Spinal cord (tissue), 10 donors: ENCODE measurements around the gene PTPN14. TPM values are rescaled to one million over a fixed set of nuclear protein-coding genes. Genes with fewer than 3 reads are reported as not detected.

ENCODE experiments used
- DNase-seq, 6 donors: peaks; one replicate each; pipeline versions ENCODE4 v3.0.0 to v3.0.0-alpha.2; 2013 to 2015; ENCODE audit warnings: low spot score in 6 of 6, low read depth in 4 of 6
- H3K27ac ChIP-seq: one replicate; pipeline ENCODE4 v1.5.1; 2013; ENCODE audit warnings: low read depth, low read length, control low read depth
- H3K27me3 ChIP-seq: one replicate; pipeline ENCODE4 v1.6.1; 2013; ENCODE audit warnings: low read length; ENCODE audit not compliant: control insufficient read depth, insufficient read depth
- H3K36me3 ChIP-seq: one replicate; pipeline ENCODE4 v1.6.1; 2013; ENCODE audit warnings: low read length; ENCODE audit not compliant: control insufficient read depth, insufficient read depth
- H3K4me1 ChIP-seq: one replicate; pipeline ENCODE4 v1.6.1; 2013; ENCODE audit warnings: low read length; ENCODE audit not compliant: control insufficient read depth, insufficient read depth
- H3K4me3 ChIP-seq: one replicate; pipeline ENCODE4 v1.5.1; 2013; ENCODE audit warnings: low read depth, low read length, control low read depth
- H3K9me3 ChIP-seq: one replicate; pipeline ENCODE4 v1.6.1; 2013; ENCODE audit warnings: low read length; ENCODE audit not compliant: control insufficient read depth, insufficient read depth
- WGBS: methylation state at CpG from one replicate; pipeline ENCODE4 v1.1.5; 2013; ENCODE audit warnings: missing lambda C conversion rate; ENCODE audit not compliant: insufficient coverage; 5-methylcytosine and 5-hydroxymethylcytosine counted together
- polyA plus RNA-seq, 2 donors: library from polyadenylated mRNA; unstranded; fragments of 120-200 nt; gene quantifications; one replicate each; pipeline ENCODE4 v1.2.1, GENCODE V29; 2013; ENCODE audit not compliant: insufficient read length in 2 of 2
- total RNA-seq, 2 donors: library from RNA; depleted of rRNA in 1 of 2; stranded (reverse); fragments of 120-200 nt in 1 of 2; fragments of >200 nt in 1 of 2; gene quantifications; one replicate each; pipeline versions ENCODE4 v1.2.3 to v1.2.4, GENCODE V29; 2013 to 2014
- donor health status: healthy.

PTPN14 gene
- total and polyA plus RNA-seq, 4 donors = 9.0 to 18.3 (median 13.3) TPM

- Histone ChIP-seq H3K9me3 (no peaks in the 10 kb centered on the region), H3K4me3 (no peak overlapping the region), H3K27ac (no peak overlapping the region), H3K27me3 (no peaks in the 10 kb centered on the region), H3K4me1 (peaks cover 6% of the 10 kb centered on the region), H3K36me3 (no peaks in the 10 kb centered on the region)
- WGBS = no CpG with 5 or more reads among the region's 2 CpGs
- no peak for DNase-seq
Measured at GRCh38 chr1:214462882-214463281, 88.5 kb downstream of the PTPN14 start.

GRCh38 chr1:214461305-214461704 lies 90.1 kb downstream of the PTPN14 start:
- no CpG with 5 or more reads among the region's 4 CpGs for WGBS
- H3K27ac ChIP-seq = no peak overlapping the region
- H3K9me3 ChIP-seq = no peaks in the 10 kb centered on the region
- H3K4me3 ChIP-seq = no peak overlapping the region
- no peak for DNase-seq
- peaks cover 6% of the 10 kb centered on the region for H3K4me1 ChIP-seq
- no peaks in the 10 kb centered on the region for H3K36me3 ChIP-seq
- H3K27me3 ChIP-seq = no peaks in the 10 kb centered on the region

GRCh38 chr1:214460304-214460916 lies 91.0 kb downstream of the PTPN14 start:
- 72% methylated on average over 2 of the region's 2 CpGs for WGBS
- Histone ChIP-seq H3K9me3 (no peaks in the 10 kb centered on the region), H3K36me3 (no peaks in the 10 kb centered on the region), H3K4me1 (peaks cover 6% of the 10 kb centered on the region), H3K27ac (no peak overlapping the region), H3K27me3 (no peaks in the 10 kb centered on the region), H3K4me3 (no peak overlapping the region)
- DNase-seq = no peak

- H3K9me3 ChIP-seq = no peaks in the 10 kb centered on the region
- H3K4me1 ChIP-seq = peaks cover 6% of the 10 kb centered on the region
- no peak overlapping the region for H3K4me3 ChIP-seq
- no peak for DNase-seq
- H3K27me3 ChIP-seq = no peaks in the 10 kb centered on the region
- H3K27ac ChIP-seq = no peak overlapping the region
- no peaks in the 10 kb centered on the region for H3K36me3 ChIP-seq
- no CpG with 5 or more reads among the region's 3 CpGs for WGBS
Measured at GRCh38 chr1:214459895-214460294, 91.5 kb downstream of the PTPN14 start.

GRCh38 chr1:214458541-214458940 lies 92.9 kb downstream of the PTPN14 start:
- WGBS = 71% methylated on average over 1 of the region's 1 CpG
- H3K4me1 ChIP-seq = no peaks in the 10 kb centered on the region

GRCh38 chr1:214455971-214456867 lies 95.2 kb downstream of the PTPN14 start:
- WGBS = 74% methylated on average over 4 of the region's 6 CpGs
- no peaks in the 10 kb centered on the region for H3K27me3 ChIP-seq
- no peaks in the 10 kb centered on the region for H3K36me3 ChIP-seq
- no peak overlapping the region for H3K4me3 ChIP-seq
- no peaks in the 10 kb centered on the region for H3K4me1 ChIP-seq
- no peak overlapping the region for H3K27ac ChIP-seq
- no peak for DNase-seq
- H3K9me3 ChIP-seq = no peaks in the 10 kb centered on the region

More at GRCh38 chr1:214458541-214458940, 92.9 kb downstream of the PTPN14 start:
- no peaks in the 10 kb centered on the region for H3K27me3 ChIP-seq
- H3K4me3 ChIP-seq = no peak overlapping the region
- H3K9me3 ChIP-seq = no peaks in the 10 kb centered on the region
- H3K27ac ChIP-seq = no peak overlapping the region
- no peaks in the 10 kb centered on the region for H3K36me3 ChIP-seq
- DNase-seq = no peak

- no CpG with 5 or more reads among the region's 3 CpGs for WGBS
- H3K27ac ChIP-seq = no peak overlapping the region
Measured at GRCh38 chr1:214455479-214455878, 95.9 kb downstream of the PTPN14 start.

GRCh38 chr1:214454569-214455396 lies 96.6 kb downstream of the PTPN14 start:
- DNase-seq = no peak
- WGBS = 48% methylated on average over 2 of the region's 3 CpGs
- Histone ChIP-seq H3K27me3 (no peaks in the 10 kb centered on the region), H3K27ac (no peak overlapping the region), H3K4me3 (no peak overlapping the region), H3K4me1 (no peaks in the 10 kb centered on the region), H3K36me3 (no peaks in the 10 kb centered on the region), H3K9me3 (no peaks in the 10 kb centered on the region)

More at GRCh38 chr1:214455479-214455878, 95.9 kb downstream of the PTPN14 start:
- H3K27me3 ChIP-seq = no peaks in the 10 kb centered on the region
- no peaks in the 10 kb centered on the region for H3K9me3 ChIP-seq
- no peaks in the 10 kb centered on the region for H3K36me3 ChIP-seq
- DNase-seq = no peak
- no peak overlapping the region for H3K4me3 ChIP-seq
- H3K4me1 ChIP-seq = no peaks in the 10 kb centered on the region

GRCh38 chr1:214453109-214453722 lies 98.2 kb downstream of the PTPN14 start:
- no peak overlapping the region for H3K27ac ChIP-seq
- no peaks in the 10 kb centered on the region for H3K27me3 ChIP-seq
- DNase-seq = no peak
- no peak overlapping the region for H3K4me3 ChIP-seq
- WGBS = no CpG with 5 or more reads among the region's 3 CpGs
- H3K4me1 ChIP-seq = no peaks in the 10 kb centered on the region
- no peaks in the 10 kb centered on the region for H3K9me3 ChIP-seq
- no peaks in the 10 kb centered on the region for H3K36me3 ChIP-seq
